DMS79 treated with DMSO at 0.1 percent for 48 hours (cell line): ENCODE data around the gene NXN.
"Not testable (repeated sequence)": the region's sequence is repeated elsewhere in the genome, so short reads cannot be mapped to it uniquely, and the experiment has no call there.

Experiments used
- DNase-seq: peaks from one replicate; lab custom pipeline; 2025; lab: John Stamatoyannopoulos, UW

The NXN gene

DNA sequence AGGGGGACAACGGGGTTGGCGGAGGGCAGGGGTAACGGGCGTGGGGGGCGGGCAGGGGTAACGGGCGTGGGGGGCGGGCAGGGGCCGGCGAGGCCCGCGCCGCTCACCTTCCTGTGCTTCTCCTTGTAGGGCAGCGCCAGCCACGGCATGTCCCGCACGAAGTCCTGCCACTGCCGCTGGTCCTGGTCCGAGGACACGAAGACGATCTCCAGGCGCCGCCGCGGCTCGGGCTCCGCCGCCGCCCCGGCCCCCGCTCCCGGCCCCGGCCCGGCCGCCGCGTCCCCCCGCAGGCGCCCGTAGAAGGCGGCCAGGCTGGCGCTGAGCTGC lies 401 bp downstream of the NXN start:
- DNase-seq, result no peak

DNA sequence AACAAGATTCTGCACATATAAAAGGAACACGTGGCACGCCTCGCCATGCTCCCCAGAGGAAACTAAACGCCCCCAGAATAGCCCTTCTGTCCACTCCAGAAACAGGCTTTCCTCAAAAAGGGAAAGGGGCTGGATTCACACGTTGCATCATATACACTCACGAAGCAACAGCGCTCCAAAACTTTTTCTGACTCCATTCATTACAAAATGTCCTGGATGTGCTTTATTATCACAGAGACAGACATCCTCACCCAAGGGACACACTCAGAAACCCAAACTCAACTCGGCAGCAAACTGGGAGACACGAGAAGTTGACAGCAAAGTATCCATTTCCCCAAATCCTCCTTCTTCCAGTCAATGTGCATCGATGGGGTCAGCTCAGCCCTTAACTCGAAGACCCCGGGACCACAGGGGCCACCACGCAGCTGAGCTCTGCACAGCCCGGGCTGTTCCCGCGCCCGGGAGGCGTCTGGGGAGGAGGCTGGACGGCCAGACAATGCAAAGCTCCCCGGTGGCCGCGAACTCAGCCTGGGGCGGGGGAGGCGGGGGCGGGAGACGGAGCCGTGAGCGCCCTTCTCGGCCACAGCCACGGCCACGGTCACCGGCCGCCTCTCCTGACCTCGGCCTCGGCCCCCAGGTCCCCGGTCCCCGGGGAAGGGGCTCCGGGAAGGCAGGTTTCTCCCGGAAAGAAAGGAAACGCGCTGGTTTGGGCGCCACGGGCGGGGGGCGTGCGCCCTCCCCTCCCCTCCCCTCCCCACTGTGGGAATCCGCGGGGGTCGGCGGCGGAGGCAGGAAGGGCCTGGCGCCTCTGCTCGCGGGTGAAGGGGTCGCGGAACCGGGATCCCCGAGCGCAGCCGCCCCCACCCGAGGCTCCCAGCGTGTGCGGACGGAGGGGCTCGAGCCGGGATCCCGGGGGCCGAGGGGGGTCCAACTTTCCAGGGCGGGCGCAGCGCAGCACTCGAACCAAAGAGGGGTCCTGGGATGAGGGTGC lies 1.2 kb downstream of the NXN start:
- DNase-seq, result no peak

DNA sequence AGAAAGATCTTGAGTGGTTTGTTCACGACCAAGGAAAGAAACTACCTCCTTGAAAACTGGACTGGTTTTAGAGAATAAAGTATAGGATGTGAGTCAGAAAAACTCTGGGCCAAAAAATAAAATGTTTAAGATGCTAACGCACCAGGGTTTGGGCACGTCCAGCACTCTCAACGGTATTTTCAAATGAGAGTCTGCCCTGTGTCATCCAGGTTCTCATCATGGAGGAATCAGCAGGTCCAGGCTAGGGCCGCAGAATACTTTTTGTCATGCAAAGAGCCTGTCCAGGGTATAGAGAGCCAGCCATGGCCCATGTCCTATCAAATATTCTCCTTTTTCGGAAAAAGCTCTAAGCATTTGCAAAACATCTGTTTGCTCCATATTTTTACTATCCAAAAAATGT lies 2.4 kb downstream of the NXN start:
- no peak for DNase-seq

DNA sequence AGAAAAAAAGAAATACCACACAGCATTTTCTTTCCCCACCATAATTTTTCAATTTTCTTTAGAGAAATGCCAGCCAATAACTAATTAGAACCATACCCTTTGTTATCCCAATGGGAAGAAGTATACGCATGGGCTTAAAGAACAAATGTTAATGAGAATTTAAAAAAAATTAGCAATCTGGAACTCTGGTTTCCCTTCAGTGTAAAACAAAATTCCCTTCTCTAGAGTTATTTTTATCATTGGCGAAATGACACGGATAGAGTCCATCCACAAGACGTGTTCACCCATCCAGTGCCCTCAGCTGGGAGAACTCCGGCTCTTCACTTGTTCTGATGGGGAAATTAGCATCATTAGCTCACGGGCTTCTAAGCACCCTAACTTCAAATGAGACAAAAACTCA lies 3.3 kb downstream of the NXN start:
- no peak for DNase-seq

DNA sequence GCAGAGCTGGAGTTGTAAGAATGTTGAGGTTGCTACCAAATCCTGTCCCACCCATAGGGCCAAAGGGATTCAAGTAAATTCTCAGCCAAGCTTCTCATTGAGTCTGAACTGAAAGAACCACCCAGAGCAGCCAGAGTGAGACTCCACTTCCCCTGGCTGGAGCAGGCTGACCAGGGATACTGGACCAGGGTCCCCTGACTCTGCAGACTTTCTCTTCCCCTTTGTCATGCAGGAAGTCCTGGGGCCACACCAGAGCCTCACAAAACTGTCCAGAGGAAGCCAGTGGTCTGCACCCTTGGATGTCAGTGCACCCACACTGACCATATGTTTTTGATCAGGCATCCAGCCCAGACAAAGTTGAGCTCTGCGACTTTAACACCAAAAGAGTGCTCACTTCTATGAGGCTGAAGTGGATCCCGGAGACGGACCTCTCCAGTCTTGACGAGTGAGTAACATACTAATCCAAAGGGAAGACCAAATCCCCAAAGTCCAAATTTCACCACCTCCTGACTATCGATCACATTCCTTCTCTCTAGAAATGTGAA lies 4.1 kb downstream of the NXN start:
- no peak for DNase-seq

DNA sequence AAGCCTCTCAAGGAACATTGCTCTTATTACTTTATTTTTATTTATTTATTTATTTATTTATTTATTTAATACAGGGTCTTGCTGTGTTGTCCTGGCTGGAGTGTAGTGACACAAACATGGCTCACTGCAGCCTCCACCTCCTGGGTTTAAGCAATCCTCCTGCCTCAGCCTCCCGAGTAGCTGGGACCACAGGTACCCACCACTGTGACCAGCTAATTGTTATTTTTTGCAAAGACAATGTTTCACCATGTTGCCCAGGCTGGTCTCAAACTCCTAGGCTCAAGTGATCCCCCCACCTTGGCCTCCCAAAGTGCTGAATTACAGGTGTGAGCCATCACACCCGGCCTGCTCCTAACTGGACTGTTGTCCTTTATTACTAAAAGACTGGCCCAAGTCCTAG lies 4.8 kb downstream of the NXN start:
- not testable (repeated sequence) for DNase-seq

DNA sequence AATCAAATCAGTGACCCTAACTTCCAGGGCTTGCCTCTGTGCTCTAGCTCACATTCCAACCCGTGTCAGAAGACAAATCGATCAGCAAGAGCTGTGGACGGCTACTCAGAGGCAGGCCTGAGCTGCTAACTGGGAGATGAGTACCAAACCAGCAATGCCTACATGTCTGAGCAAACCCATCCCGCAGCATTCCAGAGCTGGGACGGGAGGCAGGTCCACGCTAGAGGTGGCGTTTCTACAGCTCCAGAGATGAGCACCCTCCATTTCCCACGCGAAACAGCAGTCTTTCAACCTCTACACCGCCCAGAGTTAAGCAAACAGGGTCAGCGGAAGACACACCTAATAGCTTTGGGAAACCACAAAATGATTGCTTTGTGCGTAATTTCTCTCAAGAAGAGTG lies 6.5 kb downstream of the NXN start:
- DNase-seq, result no peak

DNA sequence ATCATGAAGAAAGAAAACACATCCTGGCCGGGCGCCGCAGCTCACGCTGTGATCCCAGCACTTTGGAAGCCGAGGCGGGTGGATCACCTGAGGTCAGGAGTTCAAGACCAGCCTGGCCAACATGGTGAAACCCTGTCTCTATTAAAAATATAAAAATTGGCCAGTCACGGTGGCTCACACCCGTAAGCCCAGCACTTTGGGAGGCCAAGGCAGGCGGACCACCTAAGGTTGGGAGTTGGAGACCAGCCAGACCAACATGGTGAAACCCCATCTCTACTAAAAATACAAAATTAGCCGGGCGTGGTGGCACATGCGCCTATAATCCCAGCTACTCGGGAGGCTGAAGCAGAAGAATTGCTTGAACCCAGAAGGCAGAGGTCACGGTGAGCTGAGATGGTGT lies 7.7 kb downstream of the NXN start:
- not testable (repeated sequence) for DNase-seq

DNA sequence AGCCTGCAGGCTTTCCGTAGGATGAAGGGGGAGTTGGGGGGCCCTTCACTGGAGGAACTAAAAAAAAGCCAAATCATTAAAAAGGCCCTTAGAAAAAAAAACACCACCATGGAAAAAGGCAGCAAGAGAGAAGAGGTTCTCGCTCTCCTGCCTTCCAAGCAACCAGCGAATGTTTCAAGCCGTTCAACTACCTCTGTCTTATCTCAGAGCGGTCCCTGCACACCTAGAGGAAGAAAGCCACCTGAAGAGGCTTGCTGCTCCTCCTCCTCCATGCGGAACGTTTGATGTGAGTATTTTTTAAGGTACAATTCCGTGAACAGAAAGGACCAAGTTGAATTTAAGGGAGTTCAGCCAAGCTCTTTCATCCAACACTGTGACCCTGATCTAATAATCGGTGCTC lies 9.2 kb downstream of the NXN start:
- peak; percentile 19 for DNase-seq

DNA sequence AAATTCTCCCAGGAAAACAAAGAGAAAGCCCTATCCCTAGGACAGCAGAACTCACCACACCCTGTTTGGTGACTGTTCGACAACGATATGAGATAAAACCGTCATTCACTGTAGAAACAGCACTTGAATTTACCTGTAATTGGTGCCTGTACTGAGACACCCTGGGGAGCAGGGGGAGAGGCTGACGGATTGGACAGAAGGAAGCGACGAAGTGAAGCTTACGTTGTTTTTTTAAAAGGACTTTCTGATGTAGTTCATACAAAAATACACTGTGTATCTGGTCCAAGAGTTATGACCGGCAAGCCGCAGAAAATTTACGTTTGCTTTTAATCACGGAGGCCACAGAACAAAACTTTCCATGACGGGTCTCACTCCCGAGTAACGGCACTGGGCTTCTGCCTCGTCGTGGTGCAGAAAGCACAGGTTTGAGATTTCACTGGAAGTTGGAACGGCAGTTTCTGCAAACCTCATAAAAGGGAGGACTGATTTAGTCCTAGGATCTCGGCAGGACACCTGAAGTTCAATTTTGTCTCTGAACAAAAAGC lies 9.7 kb downstream of the NXN start:
- DNase-seq, result peak; percentile 31

DNA sequence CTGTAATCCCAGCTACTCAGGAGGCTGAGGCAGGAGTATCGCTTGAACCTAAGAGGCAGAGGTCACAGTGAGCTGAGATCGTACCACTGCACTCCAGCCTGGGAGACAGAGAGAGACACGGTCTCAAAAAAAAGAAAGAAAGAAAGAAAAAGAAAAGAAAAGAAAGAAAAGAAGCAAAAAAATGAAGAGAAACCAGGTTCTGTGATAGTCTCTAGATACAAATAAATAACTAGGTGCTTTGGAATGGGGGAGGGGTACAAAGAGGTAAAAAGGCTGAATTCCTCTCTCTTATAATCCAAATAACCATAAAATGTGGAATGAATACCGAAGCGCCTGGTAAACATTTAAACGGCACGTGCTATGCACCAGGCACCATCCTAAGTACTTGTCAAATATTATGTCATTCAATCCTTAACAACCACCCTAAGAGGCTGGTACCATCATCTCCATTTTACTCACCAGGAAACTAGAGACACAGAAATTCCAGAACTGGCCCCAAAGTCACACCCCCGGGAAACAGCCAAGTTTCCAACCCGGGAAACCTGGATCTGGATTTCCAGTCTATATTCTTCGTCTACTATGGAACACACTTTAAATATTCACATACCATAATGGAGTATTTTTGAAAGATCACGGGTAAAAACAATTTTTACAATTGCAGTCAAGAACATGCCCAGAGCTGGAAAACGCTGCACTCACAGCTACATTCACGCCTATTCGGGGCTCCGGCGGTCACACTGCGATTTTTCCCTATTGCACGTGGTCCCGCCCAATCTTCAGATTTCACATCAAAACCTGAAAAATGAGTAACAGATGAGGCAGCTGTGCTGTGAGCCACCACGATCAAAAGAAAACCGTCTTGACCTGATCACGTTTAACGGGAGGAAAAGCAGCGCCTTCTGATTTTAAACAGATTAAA lies 10.5 kb downstream of the NXN start:
- DNase-seq, result no peak

DNA sequence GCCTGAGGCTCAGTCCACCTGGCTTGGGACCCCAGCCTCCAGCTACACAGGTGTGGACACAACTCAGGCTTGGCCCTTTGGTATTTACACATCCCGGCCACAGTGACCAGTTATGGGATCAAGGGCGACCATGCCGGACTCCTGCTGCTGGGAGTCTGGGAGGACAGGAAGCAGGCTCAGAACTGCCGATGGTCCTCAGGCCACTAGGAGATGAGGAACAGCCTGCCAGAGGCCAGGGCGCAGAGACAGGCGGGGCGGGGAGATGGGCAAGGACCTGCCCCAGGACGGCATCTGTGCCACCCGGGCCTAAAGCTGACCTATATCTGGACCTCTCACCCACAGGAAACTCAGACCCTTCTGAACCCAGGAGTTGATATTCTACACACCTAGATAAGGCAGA lies 12.5 kb downstream of the NXN start:
- DNase-seq, result no peak

DNA sequence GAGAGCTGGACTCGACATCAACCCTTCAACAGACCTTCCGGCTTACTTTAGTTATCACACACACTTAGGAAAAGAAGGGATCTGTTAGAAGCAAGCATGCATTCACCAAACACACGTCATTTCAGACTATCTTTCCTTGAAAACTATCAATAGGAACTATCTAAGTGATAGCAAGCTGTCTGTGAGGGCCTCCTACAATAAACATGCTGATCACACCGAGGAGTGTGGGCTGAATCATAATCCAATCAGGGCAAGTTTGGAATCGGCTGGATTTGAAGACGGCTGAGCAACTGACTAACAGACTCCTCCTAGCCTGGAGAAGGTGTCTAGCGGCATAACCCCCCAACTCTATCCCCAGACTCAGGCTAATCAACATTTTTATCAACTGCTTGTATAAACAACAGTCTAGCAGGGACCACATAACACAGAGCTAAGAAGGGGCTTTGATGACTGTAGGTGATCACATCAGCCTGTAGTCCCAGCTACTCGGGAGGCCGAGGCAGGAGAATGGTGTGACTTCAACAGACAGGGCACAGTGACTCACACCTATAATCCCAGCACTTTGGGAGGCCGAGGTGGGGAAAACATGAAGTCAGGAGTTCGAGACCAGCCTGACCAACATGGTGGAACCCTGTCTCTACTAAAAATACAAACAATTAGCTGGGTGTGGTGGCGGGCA lies 14.1 kb downstream of the NXN start:
- DNase-seq, result no peak

DNA sequence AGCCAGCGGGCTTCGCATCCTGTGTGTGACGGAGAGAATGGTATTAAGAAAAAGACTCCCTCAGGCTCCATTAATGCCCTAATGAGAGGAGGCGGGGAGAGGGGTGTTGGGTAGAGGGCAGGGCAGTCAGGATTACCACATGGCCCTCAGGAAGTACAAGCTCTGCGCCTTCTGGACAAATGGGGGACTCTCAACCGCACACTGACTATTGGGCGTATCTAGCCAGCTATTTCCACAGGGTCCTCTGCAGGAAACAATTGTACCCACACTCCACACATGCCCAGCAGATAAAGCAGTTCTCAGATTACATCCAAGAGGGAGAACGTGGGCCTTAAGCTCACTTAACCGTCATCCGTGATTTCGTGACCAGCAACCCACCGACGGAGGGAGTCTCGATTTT lies 14.7 kb downstream of the NXN start:
- DNase-seq, result no peak

DNA sequence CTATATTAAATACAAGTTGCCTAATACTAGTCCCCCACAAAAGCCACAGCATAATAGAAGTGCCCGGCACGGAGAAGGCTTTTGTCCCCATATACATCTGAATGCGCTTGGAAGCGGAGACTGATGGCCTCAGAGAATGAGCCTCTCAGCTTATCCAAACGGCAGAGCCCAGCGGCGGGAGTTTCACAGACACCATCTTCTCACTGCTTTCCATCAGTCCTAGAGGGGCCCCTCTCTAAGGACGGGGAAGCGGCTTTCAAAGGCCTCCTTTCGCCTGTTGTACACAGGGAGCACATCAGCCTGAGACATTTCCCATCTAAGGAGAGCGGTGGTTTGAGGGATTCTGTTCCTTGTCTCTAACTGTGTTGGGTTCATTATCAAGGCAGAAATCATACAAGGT lies 16.9 kb downstream of the NXN start:
- no peak for DNase-seq

DNA sequence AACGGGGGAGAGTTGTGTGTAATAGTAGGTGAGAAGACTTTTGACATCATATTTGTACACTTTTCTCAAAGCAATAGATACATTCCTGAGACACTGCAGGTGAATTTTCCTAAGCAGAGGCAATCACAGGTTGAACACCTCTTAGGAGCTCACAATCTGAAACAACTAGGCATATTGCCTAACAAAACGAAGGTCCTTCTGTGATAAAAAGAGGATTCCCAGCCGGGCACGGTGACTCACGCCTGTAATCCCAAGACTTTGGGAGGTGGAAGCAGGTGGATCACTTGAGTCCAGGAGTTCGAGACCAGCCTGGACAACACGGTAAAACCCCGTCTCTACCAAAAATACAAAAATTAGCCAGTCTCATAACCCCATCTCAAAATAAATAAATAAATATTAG lies 17.4 kb downstream of the NXN start:
- DNase-seq, result no peak

DNA sequence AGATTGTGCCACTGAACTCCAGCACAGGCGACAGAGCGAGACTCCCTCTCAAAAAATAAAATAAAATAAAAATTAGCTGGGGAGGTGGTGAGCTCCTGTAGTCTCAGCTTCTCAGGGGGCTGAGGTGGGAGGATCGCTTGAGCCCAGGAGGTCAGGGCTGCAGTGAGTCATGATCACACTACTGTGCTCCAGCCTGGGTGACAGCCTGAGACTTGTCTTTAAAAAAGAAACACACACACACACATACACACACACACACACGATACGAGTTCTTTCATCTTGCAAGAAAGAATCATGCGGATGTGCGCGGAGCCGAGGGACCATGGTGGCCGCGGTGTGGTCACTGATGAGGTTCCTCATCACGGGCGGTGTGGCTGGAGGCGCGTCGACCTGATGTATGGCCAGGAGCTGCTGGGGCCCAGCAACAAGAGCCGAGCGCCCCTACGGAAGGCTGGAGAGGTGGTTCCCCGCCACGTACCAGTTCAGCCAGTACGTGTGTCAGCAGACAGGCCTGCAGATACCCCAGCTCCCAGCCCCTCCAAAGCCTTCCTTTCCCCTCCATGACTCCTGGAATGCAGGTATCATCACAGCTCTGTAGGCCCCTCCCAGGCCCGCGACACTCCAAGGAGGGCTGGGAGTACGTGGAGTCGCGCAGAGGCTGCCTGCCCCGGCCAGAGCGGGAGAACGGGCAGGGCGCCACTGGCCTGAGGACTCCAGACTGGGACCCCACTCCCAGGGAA lies 20.7 kb downstream of the NXN start:
- no peak for DNase-seq

DNA sequence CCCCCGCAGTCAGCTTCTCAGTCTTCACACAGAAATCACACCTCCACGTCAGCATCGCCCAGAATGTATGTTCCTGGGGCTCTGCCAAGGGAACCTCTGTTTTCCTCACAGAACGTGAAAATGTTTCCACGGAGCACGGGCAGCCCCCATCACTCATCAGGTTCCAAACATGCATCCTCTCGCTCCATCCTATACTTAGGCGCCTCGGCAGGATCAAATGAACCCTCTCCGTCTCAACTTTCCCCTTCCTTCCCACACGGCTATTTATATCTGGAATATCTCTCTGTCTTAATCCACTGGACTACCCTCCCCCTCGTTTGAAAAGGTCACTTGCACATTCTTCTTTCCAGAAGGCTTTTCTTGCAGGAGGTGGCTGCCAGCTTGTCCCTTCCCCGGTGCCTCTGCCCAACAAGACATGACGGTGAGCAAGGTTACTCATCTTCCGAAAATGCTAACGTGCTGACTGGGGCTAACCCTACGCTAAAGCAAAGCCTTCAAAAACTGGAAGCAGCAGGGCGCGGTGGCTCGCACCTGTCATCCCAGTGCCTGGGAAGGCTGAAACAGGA lies 21.6 kb downstream of the NXN start:
- no peak for DNase-seq

DNA sequence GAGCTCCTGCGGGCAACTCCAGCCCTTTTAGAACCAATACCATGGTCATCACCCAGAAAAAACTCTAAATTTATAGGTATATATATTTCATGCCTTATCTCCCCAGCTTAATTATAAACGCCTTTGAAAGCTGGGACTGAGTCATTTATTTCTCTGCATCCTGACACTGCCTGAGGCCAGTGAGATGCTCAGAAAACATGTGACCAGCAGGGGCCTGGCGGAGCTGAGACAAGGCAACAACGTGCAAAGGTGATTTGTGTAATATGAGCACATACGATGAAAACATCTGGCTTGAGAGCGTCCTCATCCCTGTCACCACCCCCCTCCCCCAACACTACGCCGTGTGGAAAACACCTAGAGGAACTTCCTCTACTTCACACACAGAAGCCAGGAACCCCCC lies 22.7 kb downstream of the NXN start:
- DNase-seq, result no peak

DNA sequence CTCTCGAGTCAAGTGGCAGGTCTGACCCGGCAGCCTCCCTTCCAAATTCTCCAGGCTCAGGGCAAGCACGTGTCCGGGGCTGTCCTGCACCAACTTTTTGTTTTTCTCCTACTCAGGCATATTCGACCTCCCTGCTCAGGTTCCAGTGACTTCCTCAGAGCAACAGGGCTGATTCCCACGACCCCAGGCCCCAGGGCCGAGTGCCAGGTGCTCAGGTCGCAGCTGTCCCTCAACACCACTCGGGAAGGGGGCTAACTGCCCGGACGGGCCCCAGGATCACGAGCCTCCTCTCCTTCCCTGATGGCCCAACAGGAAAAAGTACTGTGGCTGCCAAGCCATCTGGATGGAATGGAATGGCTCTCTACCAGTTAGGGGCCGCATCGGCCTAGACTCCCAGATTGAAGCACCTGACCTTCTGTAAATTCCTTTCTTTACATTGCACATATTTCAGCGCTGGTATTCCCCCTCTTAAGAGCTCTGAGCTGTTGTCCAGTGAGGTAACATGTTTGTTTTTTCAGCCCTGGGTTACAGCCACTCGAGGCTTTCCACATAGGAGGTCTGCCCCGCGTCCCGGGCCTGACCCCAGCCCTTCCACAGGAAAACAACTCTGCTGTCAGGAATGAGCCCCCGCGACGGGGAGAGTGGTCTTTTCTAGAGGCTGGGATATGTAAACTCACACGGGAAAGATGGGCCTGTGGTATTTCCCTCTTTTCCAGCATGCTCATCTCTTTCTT lies 25.0 kb downstream of the NXN start:
- DNase-seq, result no peak
